ENCODE measurements around the gene LYPLA2. TPM values are rescaled to one million over a fixed set of nuclear protein-coding genes. Genes with fewer than 3 reads are reported as not detected.

Gene LYPLA2
- polyA plus RNA-seq, 1 experiment = 51.9 TPM

- POLR2A ChIA-PET = no interaction called here
Observed at GRCh38 chr1:23756676-23757075, 34.3 kb upstream of the LYPLA2 start.

GRCh38 chr1:23757812-23758211, 33.1 kb upstream of the LYPLA2 start:
- CTCF ChIA-PET = interaction anchor here (1.0 to 1.4 kb wide), 2 partner anchors 12 to 14 kb away, joined by 3 to 9 read pairs; no protein-coding TSS in a partner anchor
- POLR2A ChIA-PET = interaction anchor here (0.6 kb wide), 2 partner anchors 66 to 261 kb away, joined by 3 to 4 read pairs; partner anchors contain the start of gene RPL11

More at GRCh38 chr1:23756676-23757075, 34.3 kb upstream of the LYPLA2 start:
- no peaks in the 10 kb centered on the region for H3K27me3 ChIP-seq (ENCODE audit: control insufficient read depth, insufficient read depth, low read length)
- H3K4me3 ChIP-seq (ENCODE audit: low read depth, low read length) = no peak overlapping the region
- no peak for TF ChIP-seq CTCF (IDR thresholded peaks at IDR 0.05; ENCODE audit: insufficient read depth, low read depth, low read length)
- no peak for DNase-seq (ENCODE audit: low read depth)
- H3K36me3 ChIP-seq (ENCODE audit: control insufficient read depth, insufficient read depth, low read length) = peaks cover 39% of the 10 kb centered on the region
- CTCF ChIA-PET = interaction anchor here (0.8 to 3.4 kb wide), 2 partner anchors 9 to 15 kb away, joined by 4 to 13 read pairs; no protein-coding TSS in a partner anchor

GRCh38 chr1:23759277-23759676, 31.7 kb upstream of the LYPLA2 start:
- H3K4me3 ChIP-seq (ENCODE audit: low read depth, low read length) = no peak overlapping the region
- CTCF ChIA-PET = interaction anchor here (0.7 kb wide), 2 partner anchors 14 to 143 kb away, joined by 3 read pairs; no protein-coding TSS in a partner anchor
- POLR2A ChIA-PET = no interaction called here
- no peak for TF ChIP-seq CTCF (IDR thresholded peaks at IDR 0.05; ENCODE audit: insufficient read depth, low read depth, low read length)
- H3K36me3 ChIP-seq (ENCODE audit: control insufficient read depth, insufficient read depth, low read length) = peaks cover 27% of the 10 kb centered on the region
- H3K27me3 ChIP-seq (ENCODE audit: control insufficient read depth, insufficient read depth, low read length) = no peaks in the 10 kb centered on the region
- DNase-seq (ENCODE audit: low read depth) = no peak

More at GRCh38 chr1:23757812-23758211, 33.1 kb upstream of the LYPLA2 start:
- no peak for TF ChIP-seq CTCF (IDR thresholded peaks at IDR 0.05; ENCODE audit: insufficient read depth, low read depth, low read length)
- DNase-seq (ENCODE audit: low read depth) = no peak
- Histone ChIP-seq H3K4me3 (ENCODE audit: low read depth, low read length) (no peak overlapping the region), H3K36me3 (ENCODE audit: control insufficient read depth, insufficient read depth, low read length) (peaks cover 34% of the 10 kb centered on the region), H3K27me3 (ENCODE audit: control insufficient read depth, insufficient read depth, low read length) (no peaks in the 10 kb centered on the region)

- DNase-seq (ENCODE audit: low read depth) = no peak
- H3K36me3 ChIP-seq (ENCODE audit: control insufficient read depth, insufficient read depth, low read length) = peaks cover 10% of the 10 kb centered on the region
- H3K27me3 ChIP-seq (ENCODE audit: control insufficient read depth, insufficient read depth, low read length) = no peaks in the 10 kb centered on the region
- H3K4me3 ChIP-seq (ENCODE audit: low read depth, low read length) = no peak overlapping the region
- ChIA-PET POLR2A (no interaction called here), CTCF (interaction anchor here (0.6 to 1.9 kb wide), 3 partner anchors 8 to 97 kb away, joined by 3 to 7 read pairs (median 3); no protein-coding TSS in a partner anchor)
- no peak for TF ChIP-seq CTCF (IDR thresholded peaks at IDR 0.05; ENCODE audit: insufficient read depth, low read depth, low read length)
Observed at GRCh38 chr1:23763041-23763577, 27.8 kb upstream of the LYPLA2 start.

GRCh38 chr1:23768733-23769132, 22.2 kb upstream of the LYPLA2 start:
- ChIA-PET POLR2A (no interaction called here), CTCF (no interaction called here)
- TF ChIP-seq CTCF (IDR thresholded peaks at IDR 0.05; ENCODE audit: insufficient read depth, low read depth, low read length) = no peak
- Histone ChIP-seq H3K4me3 (ENCODE audit: low read depth, low read length) (no peak overlapping the region), H3K36me3 (ENCODE audit: control insufficient read depth, insufficient read depth, low read length) (peaks cover 5% of the 10 kb centered on the region), H3K27me3 (ENCODE audit: control insufficient read depth, insufficient read depth, low read length) (no peaks in the 10 kb centered on the region)
- no peak for DNase-seq (ENCODE audit: low read depth)
